ENCODE data around the gene CYP4F22.

DNA sequence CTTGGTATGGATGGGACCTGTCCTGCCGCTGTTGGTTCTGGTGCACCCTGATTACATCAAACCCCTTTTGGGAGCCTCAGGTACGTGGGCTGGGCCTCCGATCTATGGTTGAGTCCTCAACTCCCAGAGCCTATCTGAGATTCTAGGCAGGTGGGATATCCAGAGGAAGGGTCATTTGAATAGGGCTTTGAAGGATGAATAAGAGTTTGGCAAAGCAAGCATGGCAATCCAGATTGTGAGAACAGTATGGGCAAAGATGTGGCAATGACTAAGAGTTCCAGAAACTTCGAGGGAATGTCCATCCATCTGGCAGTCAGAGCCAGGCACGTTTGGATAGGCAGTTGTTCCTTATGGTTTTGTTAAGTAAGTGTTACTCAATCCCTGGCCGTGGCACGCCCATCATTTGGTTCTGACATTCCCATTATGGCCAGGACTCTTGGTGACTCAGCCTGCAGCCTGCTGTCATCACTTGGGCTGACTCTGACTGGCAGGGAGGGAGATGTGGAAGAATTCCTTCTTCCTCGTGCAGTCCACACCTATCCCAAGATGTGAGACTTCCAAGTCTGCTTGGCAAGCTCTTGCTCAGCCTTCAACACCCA lies 21.5 kb downstream of the CYP4F22 start:
- TF ChIP-seq CTCF (IDR thresholded peaks at IDR 0.05) = no peak
- no peak for TF ChIP-seq POLR2A (IDR thresholded peaks at IDR 0.05)

Data from body of pancreas (tissue), 4 donors.